ENCODE data around the gene CABP4. TPM values are rescaled to one million over a fixed set of nuclear protein-coding genes. Genes with fewer than 3 reads are reported as not detected.

CABP4 gene
- not detected in 2 replicates for total RNA-seq

DNA sequence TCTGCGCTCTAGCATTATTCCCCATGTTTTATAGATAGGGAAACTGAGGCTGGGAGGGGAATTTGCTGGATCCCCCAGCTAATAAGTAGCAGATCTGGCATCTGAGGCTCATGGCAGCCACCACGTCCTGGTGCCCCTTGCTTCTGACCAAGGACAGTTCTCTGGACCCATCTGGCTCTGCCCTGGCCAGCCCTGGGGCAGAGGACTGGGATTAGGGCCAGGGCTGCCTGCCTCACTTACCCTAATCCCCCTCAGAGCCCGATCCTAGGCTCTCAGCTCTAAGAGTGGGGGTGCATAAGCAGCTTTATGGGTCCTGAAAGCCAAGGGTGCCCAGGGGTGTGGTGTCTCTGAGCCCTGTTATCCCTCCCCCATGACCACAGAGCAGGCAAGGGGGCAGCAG lies at the start of gene CABP4:
Gene CABP4, plus strand, starts transcription at position 301 of the 400 bp plus-strand sequence. Its CDS starts 70 bp downstream, at position 371.
- DNase-seq (ENCODE audit: low read depth): no peak
- TF ChIP-seq, protein P1, sequence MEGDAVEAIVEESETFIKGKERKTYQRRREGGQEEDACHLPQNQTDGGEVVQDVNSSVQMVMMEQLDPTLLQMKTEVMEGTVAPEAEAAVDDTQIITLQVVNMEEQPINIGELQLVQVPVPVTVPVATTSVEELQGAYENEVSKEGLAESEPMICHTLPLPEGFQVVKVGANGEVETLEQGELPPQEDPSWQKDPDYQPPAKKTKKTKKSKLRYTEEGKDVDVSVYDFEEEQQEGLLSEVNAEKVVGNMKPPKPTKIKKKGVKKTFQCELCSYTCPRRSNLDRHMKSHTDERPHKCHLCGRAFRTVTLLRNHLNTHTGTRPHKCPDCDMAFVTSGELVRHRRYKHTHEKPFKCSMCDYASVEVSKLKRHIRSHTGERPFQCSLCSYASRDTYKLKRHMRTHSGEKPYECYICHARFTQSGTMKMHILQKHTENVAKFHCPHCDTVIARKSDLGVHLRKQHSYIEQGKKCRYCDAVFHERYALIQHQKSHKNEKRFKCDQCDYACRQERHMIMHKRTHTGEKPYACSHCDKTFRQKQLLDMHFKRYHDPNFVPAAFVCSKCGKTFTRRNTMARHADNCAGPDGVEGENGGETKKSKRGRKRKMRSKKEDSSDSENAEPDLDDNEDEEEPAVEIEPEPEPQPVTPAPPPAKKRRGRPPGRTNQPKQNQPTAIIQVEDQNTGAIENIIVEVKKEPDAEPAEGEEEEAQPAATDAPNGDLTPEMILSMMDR (conservative IDR thresholded peaks at IDR 0.05; ENCODE audit: low read depth, low read length): no peak
- H3K4me3 ChIP-seq (ENCODE audit: low read depth, low read length): no peak within 1 kb of the TSS

DNA sequence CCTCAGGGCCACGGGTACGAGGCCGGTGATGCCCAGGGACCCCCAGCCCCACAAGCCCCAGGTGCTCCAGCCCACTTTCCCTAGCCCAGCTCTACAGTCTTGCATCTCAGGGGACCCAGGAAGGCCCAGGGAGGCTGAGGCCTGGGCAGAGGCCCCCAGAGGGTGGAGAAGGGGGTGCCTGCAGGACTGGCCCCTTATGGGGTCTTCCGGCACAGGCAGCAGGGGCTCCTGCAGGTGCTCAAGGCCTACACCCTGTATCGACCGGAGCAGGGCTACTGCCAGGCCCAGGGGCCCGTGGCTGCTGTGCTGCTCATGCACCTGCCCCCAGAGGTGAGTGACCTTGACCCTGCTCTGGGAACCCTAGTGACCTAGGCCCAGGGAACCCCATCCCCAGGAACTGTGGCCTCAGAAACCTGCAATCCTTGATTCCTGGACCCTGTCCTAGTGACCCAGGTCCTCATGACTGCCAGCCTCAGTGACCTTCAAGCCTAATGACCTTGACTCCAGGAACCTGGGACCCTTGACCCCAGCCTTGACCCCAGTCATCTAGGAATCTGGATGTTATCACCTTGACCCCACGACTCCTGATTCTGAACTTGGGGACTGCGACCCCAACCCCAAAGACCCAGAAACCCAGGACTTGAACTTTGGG lies 49.3 kb upstream of the CABP4 start:
- TF ChIP-seq, protein P1 (conservative IDR thresholded peaks at IDR 0.05; ENCODE audit: low read depth, low read length): no peak
- DNase-seq (ENCODE audit: low read depth): no peak
- H3K4me3 ChIP-seq (ENCODE audit: low read depth, low read length): no peak overlapping the region

DNA sequence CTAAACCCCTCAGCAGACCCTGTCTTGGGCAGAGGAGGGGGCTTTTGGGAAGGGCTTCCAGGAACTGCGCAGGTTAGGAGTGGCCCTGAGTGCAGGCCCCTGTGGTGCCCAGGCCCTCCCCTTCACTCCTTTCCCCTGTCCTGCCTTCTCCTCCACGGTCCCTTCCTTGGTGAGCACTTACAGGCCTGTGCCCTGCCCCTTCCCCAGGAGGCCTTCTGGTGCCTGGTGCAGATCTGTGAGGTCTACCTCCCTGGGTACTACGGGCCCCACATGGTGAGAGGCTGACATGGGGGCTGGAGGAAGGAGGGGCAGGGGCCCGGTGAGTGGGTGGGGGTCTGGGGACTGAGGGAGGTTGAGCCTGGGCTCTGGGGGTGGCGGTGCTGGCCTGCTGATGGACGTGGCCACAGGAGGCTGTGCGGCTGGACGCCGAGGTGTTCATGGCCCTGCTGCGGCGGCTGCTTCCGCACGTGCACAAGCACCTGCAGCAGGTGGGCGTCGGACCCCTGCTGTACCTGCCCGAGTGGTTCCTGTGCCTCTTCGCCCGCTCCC lies 48.7 kb upstream of the CABP4 start:
- TF ChIP-seq, protein P1 (conservative IDR thresholded peaks at IDR 0.05; ENCODE audit: low read depth, low read length): no peak
- H3K4me3 ChIP-seq (ENCODE audit: low read depth, low read length): no peak overlapping the region
- no peak for DNase-seq (ENCODE audit: low read depth)

DNA sequence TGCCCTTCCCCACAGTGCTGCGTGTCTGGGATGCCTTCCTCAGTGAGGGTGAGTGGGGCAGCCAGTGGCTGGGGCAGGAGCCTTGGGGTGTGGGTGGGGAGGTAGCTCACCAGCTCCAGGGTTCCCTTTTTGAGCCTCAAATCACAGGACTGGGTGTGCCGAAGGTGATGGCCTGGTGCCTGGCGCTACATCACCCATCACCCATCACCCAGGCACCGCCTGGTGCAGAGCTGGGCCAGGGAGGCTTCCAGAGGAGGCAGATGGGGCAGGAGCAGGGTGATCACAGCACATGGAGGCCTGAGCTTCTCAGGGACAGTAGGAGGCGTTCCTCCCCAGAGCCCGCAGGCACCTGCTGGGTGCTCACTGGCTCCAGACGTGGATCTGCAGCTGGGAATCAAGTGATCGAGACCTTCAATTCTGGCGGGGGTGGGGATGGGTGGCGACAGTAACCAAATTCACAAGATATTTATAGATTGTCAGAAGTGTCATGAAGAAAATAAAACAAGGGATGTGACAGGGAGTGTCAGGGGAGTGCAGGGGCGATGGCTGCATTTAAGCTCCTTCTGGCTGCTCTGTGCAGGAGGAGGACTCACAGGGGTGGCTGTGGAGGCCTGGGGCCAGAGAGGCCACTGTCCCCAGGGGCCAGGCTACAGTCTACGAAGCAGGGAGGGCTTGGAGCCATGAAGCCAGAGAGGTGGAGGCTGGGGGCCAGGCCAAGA lies 48.0 kb upstream of the CABP4 start:
- H3K4me3 ChIP-seq (ENCODE audit: low read depth, low read length): no peak overlapping the region
- no peak for DNase-seq (ENCODE audit: low read depth)
- TF ChIP-seq, protein P1 (conservative IDR thresholded peaks at IDR 0.05; ENCODE audit: low read depth, low read length): no peak

DNA sequence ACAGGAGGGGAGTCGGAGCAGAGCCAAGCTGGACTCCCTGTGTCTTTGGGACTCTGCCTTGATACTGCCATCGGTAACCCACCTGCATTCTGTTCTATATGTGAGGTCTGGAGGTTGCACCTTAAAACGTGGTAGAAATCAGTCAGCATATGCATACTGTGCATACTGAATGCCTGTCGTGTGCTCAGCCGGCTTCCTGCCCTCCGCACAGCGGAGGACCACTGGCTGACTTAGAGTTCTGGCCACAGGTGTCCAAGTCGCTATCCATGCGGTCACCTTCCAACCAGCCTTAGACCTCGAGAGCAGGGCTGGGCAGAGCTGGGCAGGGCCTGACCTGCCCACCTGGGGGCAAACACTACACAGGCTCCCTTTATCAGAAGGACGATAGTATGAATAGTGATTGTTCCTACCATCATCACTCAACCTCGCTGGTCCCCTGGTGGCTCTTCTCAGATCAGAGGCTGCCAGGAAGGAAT lies 47.4 kb upstream of the CABP4 start:
- no peak for DNase-seq (ENCODE audit: low read depth)
- no peak overlapping the region for H3K4me3 ChIP-seq (ENCODE audit: low read depth, low read length)
- TF ChIP-seq, protein P1 (conservative IDR thresholded peaks at IDR 0.05; ENCODE audit: low read depth, low read length): no peak

DNA sequence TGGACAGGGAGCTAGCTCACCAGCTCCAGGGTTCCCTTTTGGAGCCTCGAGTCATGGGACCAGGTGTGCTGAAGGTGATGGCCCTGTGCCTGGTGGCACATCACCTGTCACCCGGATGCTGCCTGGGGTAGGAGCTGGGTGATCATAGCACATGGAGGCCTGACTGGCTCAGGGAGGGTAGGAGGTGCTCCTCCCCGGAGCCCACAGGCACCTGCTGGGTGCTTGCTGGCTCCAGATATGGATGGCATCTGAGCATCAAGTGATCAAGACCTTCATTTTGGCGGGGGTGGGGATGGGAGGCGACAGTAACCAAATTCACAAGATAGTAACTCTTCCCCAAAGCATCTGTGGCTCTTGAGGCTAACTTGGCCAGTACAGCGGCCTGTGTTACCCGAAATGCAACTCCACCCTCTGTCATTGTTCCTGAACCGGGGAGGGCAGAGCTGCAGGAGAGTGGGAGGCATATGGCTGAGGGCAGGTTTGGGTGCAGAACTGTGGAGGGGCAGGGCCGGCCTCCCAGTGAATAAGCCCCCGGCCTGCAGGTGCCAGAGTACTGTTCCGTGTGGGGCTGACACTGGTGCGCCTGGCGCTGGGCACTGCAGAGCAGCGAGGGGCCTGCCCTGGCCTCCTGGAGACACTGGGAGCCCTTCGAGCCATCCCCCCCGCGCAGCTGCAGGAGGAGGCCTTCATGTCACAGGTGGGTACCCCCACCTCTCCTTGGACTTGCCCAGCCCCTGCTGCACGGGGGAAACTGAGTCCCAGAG lies 46.5 kb upstream of the CABP4 start:
- TF ChIP-seq, protein P1 (conservative IDR thresholded peaks at IDR 0.05; ENCODE audit: low read depth, low read length): no peak
- no peak overlapping the region for H3K4me3 ChIP-seq (ENCODE audit: low read depth, low read length)
- DNase-seq (ENCODE audit: low read depth): no peak

Measured in epithelial cell of proximal tubule (primary cell).